ENCODE results near the gene ADORA1.

GRCh38 chr1:203206129-203206687 lies 78.7 kb downstream of the ADORA1 start:
- TF ChIP-seq ATF2 (tag by site-specific recombination; IDR thresholded peaks at IDR 0.05; ENCODE audit: low read depth) (no peak), ZNF140 (tag by site-specific recombination; IDR thresholded peaks at IDR 0.05) (no peak), ZBTB7A (tag by site-specific recombination; IDR thresholded peaks at IDR 0.05; ENCODE audit: low read depth) (no peak), CTCF (tag by site-specific recombination; IDR thresholded peaks at IDR 0.05) (no peak), ZNF76 (tag by site-specific recombination; IDR thresholded peaks at IDR 0.05; ENCODE audit: borderline replicate concordance, low read depth) (no peak), ZNF544 (tag by site-specific recombination; IDR thresholded peaks at IDR 0.05) (no peak), ZFP41 (tag by site-specific recombination; IDR thresholded peaks at IDR 0.05; ENCODE audit: borderline replicate concordance) (no peak), ZNF416 (tag by site-specific recombination; IDR thresholded peaks at IDR 0.05) (no peak), ZNF335 (tag by site-specific recombination; conservative IDR thresholded peaks at IDR 0.05) (no peak), ZNF660 (tag by site-specific recombination; IDR thresholded peaks at IDR 0.05) (no peak), REPIN1 (tag by site-specific recombination; IDR thresholded peaks at IDR 0.05; ENCODE audit: low read depth) (no peak), ZNF792 (tag by site-specific recombination; IDR thresholded peaks at IDR 0.05) (no peak), REST (tag by site-specific recombination; IDR thresholded peaks at IDR 0.05) (no peak)

Data from HEK293 (cell line).